GM18951 (cell line): ENCODE data around the gene SAMD1.

Experiments
- POLR2A ChIP-seq: IDR thresholded peaks from 4 replicates; pipeline ENCODE4 v1.6.1; 2011; ENCODE audit warnings: mild to moderate bottlenecking; ENCODE audit not compliant: insufficient read length, insufficient read depth; ENCODE audit errors: extremely low read depth
- in situ Hi-C: fragments of 300-500 bp; cut with MboI; formaldehyde crosslinking; loops from one replicate; pipeline ENCODE4 v1.12.0; 2022; ENCODE audit warnings: low sequenced_read_pairs, mixed read lengths, inconsistent platforms; ENCODE audit not compliant: unreplicated experiment

Gene SAMD1

DNA sequence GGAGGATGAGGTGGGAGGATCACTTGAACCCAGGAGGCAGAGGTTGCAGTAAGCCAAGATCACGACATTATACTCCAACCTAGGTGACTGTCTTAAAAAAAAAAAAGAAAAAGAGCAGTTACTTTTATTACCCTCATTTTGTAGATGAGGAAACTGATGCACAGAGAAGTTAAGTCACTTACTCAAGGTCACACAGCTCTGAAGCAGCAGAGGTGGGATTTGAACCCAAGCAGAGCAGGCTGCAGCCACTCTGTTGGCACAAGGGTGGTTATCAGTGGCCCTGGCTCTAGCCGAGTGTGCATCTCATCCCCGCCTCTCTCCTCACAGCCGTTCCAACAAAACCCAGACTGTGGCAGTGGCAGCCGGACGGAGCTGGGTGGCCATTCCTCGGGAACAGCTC is 51.4 kb downstream of the SAMD1 start:
- in situ Hi-C loops: no loop called here
- no peak for TF ChIP-seq POLR2A
